NT2/D1 (cell line): Measurements from ENCODE around the gene ROR2.
"Not testable (repeated sequence)": the region's sequence is repeated elsewhere in the genome, so short reads cannot be mapped to it uniquely, and the experiment has no call there.

Experiments
- DNase-seq: peaks from one replicate; pipeline ENCODE4 v3.0.0-alpha.2; 2011; ENCODE audit warnings: low read depth, low spot score
- H3K27me3 ChIP-seq: 2 replicates; pipeline ENCODE4 v1.6.0; 2011; ENCODE audit warnings: mild to moderate bottlenecking; ENCODE audit not compliant: insufficient read length, insufficient read depth
- H3K36me3 ChIP-seq: 2 replicates; pipeline ENCODE4 v1.6.1; 2011; ENCODE audit warnings: mild to moderate bottlenecking, low read length, mixed read lengths; ENCODE audit not compliant: insufficient read depth, insufficient read length
- H3K4me1 ChIP-seq: 2 replicates; pipeline ENCODE4 v1.5.1; 2011; ENCODE audit not compliant: insufficient read depth, insufficient read length
- H3K4me3 ChIP-seq: 2 replicates; pipeline ENCODE4 v1.5.1; 2011; ENCODE audit warnings: low read depth; ENCODE audit not compliant: insufficient read length
- H3K9ac ChIP-seq: 2 replicates; pipeline ENCODE4 v1.6.0; 2011; ENCODE audit warnings: low read depth; ENCODE audit not compliant: insufficient read length
- H3K9me3 ChIP-seq: 2 replicates; pipeline ENCODE4 v1.5.1; 2011; ENCODE audit warnings: mild to moderate bottlenecking, low read length; ENCODE audit not compliant: insufficient read depth
- SUZ12 ChIP-seq: IDR thresholded peaks from 2 replicates; pipeline ENCODE4 v1.6.1; 2011; ENCODE audit not compliant: insufficient read length, insufficient read depth; ENCODE audit errors: extremely low read depth
- YY1 ChIP-seq: IDR thresholded peaks from 2 replicates; pipeline ENCODE4 v1.6.1; 2011; ENCODE audit not compliant: insufficient read length, insufficient read depth
- ZNF274 ChIP-seq: IDR thresholded peaks from 2 replicates; pipeline ENCODE4 v1.6.1; 2011; ENCODE audit warnings: mild to moderate bottlenecking, low read depth, low read length

The ROR2 gene

DNA sequence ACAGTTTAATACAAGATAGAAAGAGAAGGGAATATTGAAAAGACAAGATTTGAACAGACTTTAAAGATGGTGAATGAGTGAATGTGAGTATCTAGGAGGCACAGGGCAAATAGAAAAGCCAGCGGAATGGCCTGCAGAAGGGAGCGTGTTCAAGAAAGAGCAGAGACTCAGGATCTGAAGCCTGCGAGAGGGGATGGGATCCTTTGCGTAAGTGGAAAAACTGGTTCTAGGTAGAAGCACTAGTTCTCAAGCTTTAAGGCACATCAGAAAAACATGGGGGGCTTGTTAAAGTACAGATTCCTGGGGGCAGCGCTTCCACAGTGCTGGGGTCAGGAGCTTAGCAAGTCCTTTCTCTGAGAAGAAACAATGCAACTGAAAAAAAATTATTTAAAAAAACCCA is 431.6 kb downstream of the ROR2 start:
- TF ChIP-seq YY1, result no peak
- TF ChIP-seq ZNF274, result no peak
- no peak for TF ChIP-seq SUZ12
- no peak overlapping the region for H3K9ac ChIP-seq

DNA sequence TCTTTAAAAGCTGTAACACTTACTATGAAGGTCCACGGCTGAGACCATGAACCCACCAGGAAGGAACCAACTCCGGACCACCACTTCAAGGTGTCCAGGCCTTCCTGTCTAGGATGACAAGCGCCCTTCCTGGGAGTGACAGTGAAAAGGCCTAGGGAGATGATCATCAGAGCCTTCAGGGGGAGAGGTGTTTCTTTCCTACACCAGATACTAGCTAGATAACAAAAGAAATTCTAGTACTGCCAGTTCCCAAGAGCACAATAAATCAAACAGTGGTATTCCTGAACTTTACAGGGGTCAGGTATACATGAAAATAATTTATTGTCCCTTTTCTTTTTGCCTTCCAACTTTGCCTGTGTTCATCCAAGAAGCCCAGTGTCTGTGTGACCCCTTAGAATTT is 432.2 kb downstream of the ROR2 start:
- H3K9me3 ChIP-seq, result peaks cover 8% of the 10 kb centered on the region; the same call in 1 of the 2 replicates
- no peak for TF ChIP-seq SUZ12
- TF ChIP-seq ZNF274, result no peak
- TF ChIP-seq YY1, result no peak
- H3K36me3 ChIP-seq, result no peaks in the 10 kb centered on the region
- peaks cover 3% of the 10 kb centered on the region for H3K4me1 ChIP-seq
- H3K9ac ChIP-seq, result no peak overlapping the region
- no peaks in the 10 kb centered on the region for H3K27me3 ChIP-seq
- no peak for DNase-seq
- no peak overlapping the region for H3K4me3 ChIP-seq

More for the DNA sequence above, 431.6 kb downstream of the ROR2 start:
- peaks cover 3% of the 10 kb centered on the region for H3K4me1 ChIP-seq
- H3K36me3 ChIP-seq, result no peaks in the 10 kb centered on the region
- H3K4me3 ChIP-seq, result no peak overlapping the region
- no peak for DNase-seq
- H3K27me3 ChIP-seq, result no peaks in the 10 kb centered on the region
- H3K9me3 ChIP-seq, result peaks cover 8% of the 10 kb centered on the region; the same call in 1 of the 2 replicates

DNA sequence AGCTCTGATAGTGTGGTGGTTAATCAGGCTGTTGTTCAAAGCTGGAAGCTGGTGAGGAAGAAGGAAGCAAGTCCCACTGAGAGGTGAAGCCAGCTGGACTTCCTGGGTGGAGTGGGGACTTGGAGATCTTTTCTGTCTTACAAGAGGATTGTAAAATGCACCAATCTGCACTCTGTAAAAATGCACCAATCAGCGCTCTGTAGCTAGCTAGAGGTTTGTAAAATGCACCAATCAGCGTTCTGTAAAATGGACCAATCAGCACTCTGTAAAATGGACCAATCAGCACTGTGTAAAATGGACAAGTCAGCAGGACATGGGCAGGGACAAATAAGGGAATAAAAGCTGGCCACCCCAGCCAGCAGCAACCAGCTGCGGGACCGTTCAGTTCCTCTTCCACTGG is 432.7 kb downstream of the ROR2 start:
- not testable (repeated sequence) for DNase-seq, H3K4me1 ChIP-seq, H3K36me3 ChIP-seq, H3K9me3 ChIP-seq, H3K9ac ChIP-seq, H3K27me3 ChIP-seq, H3K4me3 ChIP-seq

- Histone ChIP-seq H3K9ac (no peak overlapping the region), H3K4me3 (no peak overlapping the region), H3K4me1 (peaks cover 3% of the 10 kb centered on the region), H3K36me3 (no peaks in the 10 kb centered on the region), H3K9me3 (peaks cover 8% of the 10 kb centered on the region; the same call in 1 of the 2 replicates), H3K27me3 (no peaks in the 10 kb centered on the region)
- TF ChIP-seq YY1 (no peak), SUZ12 (no peak), ZNF274 (no peak)
- DNase-seq, result no peak
Observed at GRCh38 chr9:91516777-91517176, 433.3 kb downstream of the ROR2 start.

DNA sequence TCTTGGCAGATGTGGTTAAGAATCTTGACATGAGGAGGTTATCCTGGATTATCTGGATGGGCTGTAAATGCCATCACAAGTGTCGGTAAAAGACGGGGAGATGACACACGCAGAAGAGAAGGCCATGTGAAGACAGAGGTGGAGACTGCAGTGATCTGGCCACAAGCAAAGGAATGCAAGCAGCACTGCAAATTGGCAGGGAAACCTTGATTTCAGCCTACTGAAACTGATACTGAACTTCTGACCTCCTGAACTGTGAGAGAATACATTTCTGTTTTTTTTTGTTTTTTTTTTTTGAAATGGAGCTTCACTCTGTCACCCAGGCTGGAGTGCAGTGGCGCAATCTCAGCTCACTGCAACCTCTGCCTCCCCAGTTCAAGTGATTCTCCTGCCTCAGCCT is 433.9 kb downstream of the ROR2 start:
- H3K9ac ChIP-seq, result no peak overlapping the region
- peaks cover 8% of the 10 kb centered on the region; the same call in 1 of the 2 replicates for H3K9me3 ChIP-seq
- H3K36me3 ChIP-seq, result no peaks in the 10 kb centered on the region
- no peak for TF ChIP-seq YY1
- no peak for TF ChIP-seq SUZ12
- no peak for TF ChIP-seq ZNF274
- H3K27me3 ChIP-seq, result no peaks in the 10 kb centered on the region
- H3K4me1 ChIP-seq, result peaks cover 3% of the 10 kb centered on the region
- H3K4me3 ChIP-seq, result no peak overlapping the region
- DNase-seq, result no peak

DNA sequence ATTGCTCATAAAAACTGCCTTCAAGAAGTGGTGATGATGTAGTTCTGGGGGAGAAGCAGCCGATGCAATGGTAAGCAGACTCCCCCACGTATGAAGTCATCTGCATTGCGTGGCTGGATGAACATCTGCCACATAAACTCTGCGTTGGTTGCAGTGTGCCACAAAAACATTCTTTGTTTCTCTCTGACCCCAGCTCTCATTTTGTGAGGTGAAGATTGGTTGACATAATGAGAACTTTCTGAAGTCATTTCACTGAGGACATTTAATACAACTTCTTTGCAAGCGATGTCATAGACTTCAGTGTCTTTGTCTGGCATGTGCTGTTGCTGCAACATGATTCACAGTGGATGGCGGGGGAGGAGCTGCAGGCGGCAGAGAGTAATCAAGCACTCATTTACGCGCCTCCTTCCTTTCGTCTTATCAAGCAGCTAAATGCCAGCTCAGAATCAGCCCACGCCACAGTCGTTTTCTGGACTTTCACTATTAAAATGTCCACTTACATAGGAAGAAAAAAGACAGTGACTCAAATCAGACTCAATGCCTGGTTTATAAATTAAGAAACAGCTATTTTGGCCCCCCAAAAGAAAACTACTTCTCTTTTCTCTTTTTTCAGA is 434.8 kb downstream of the ROR2 start:
- Histone ChIP-seq H3K27me3 (no peaks in the 10 kb centered on the region), H3K4me3 (no peak overlapping the region), H3K36me3 (no peaks in the 10 kb centered on the region), H3K4me1 (peaks cover 3% of the 10 kb centered on the region), H3K9ac (no peak overlapping the region), H3K9me3 (peaks cover 8% of the 10 kb centered on the region; the same call in 1 of the 2 replicates)
- TF ChIP-seq YY1 (no peak), SUZ12 (no peak), ZNF274 (no peak)
- DNase-seq, result no peak
